ENCODE results near the gene PJVK. TPM values are rescaled to one million over a fixed set of nuclear protein-coding genes. Genes with fewer than 3 reads are reported as not detected.

The PJVK gene
- total RNA-seq, 2 donors from 2014 or later, result 2.3 to 2.4 TPM

GRCh38 chr2:178482437-178482836 is 31.3 kb downstream of the PJVK start:
- Mint-ChIP-seq H3K4me1 (peaks cover 28% of the 10 kb centered on the region), H3K27me3 (no peaks in the 10 kb centered on the region), H3K9me3 (no peaks in the 10 kb centered on the region), H3K27ac (peak overlapping the region; percentile 61), H3K36me3 (ENCODE audit: low read depth) (peaks cover 30% of the 10 kb centered on the region), H3K4me3 (peak overlapping the region; percentile 99)
- peak; percentile 5 for ATAC-seq (replicated peaks)

- Mint-ChIP-seq H3K27ac (no peak overlapping the region), H3K4me1 (peaks cover 40% of the 10 kb centered on the region), H3K27me3 (no peaks in the 10 kb centered on the region), H3K36me3 (ENCODE audit: low read depth) (peaks cover 50% of the 10 kb centered on the region), H3K9me3 (no peaks in the 10 kb centered on the region), H3K4me3 (no peak overlapping the region)
- ATAC-seq (replicated peaks), result no peak
Measured at GRCh38 chr2:178484245-178485041, 33.3 kb downstream of the PJVK start.

- H3K27ac Mint-ChIP-seq, result no peak overlapping the region
- H3K27me3 Mint-ChIP-seq, result no peaks in the 10 kb centered on the region
- ATAC-seq (replicated peaks), result no peak
- no peaks in the 10 kb centered on the region for H3K9me3 Mint-ChIP-seq
- H3K4me1 Mint-ChIP-seq, result peaks cover 45% of the 10 kb centered on the region
- no peak overlapping the region for H3K4me3 Mint-ChIP-seq
- H3K36me3 Mint-ChIP-seq (ENCODE audit: low read depth), result peaks cover 59% of the 10 kb centered on the region
Measured at GRCh38 chr2:178485356-178485755, 34.2 kb downstream of the PJVK start.

GRCh38 chr2:178491612-178492011 is 40.4 kb downstream of the PJVK start:
- Mint-ChIP-seq H3K9me3 (no peaks in the 10 kb centered on the region), H3K36me3 (ENCODE audit: low read depth) (peaks cover 98% of the 10 kb centered on the region), H3K27me3 (no peaks in the 10 kb centered on the region), H3K4me1 (peaks cover 23% of the 10 kb centered on the region), H3K27ac (no peak overlapping the region), H3K4me3 (no peak overlapping the region)
- ATAC-seq (replicated peaks), result no peak

- peaks cover 96% of the 10 kb centered on the region for H3K36me3 Mint-ChIP-seq (ENCODE audit: low read depth)
- ATAC-seq (replicated peaks), result no peak
- H3K4me1 Mint-ChIP-seq, result no peaks in the 10 kb centered on the region
- H3K27ac Mint-ChIP-seq, result no peak overlapping the region
- H3K4me3 Mint-ChIP-seq, result no peak overlapping the region
- no peaks in the 10 kb centered on the region for H3K9me3 Mint-ChIP-seq
- H3K27me3 Mint-ChIP-seq, result no peaks in the 10 kb centered on the region
Measured at GRCh38 chr2:178496049-178496448, 44.9 kb downstream of the PJVK start.

GRCh38 chr2:178498137-178498536 is 47.0 kb downstream of the PJVK start:
- no peak for ATAC-seq (replicated peaks)
- Mint-ChIP-seq H3K27me3 (no peaks in the 10 kb centered on the region), H3K4me3 (no peak overlapping the region), H3K4me1 (no peaks in the 10 kb centered on the region), H3K27ac (no peak overlapping the region), H3K36me3 (ENCODE audit: low read depth) (peaks cover 98% of the 10 kb centered on the region), H3K9me3 (no peaks in the 10 kb centered on the region)

GRCh38 chr2:178499640-178500039 is 48.5 kb downstream of the PJVK start:
- Mint-ChIP-seq H3K27me3 (no peaks in the 10 kb centered on the region), H3K9me3 (no peaks in the 10 kb centered on the region), H3K4me1 (no peaks in the 10 kb centered on the region), H3K27ac (peak overlapping the region; percentile 0), H3K4me3 (no peak overlapping the region), H3K36me3 (ENCODE audit: low read depth) (peaks cover 98% of the 10 kb centered on the region)
- peak; percentile 71 for ATAC-seq (replicated peaks)

GRCh38 chr2:178502751-178503150 is 51.6 kb downstream of the PJVK start:
- Mint-ChIP-seq H3K4me3 (no peak overlapping the region), H3K36me3 (ENCODE audit: low read depth) (peaks cover 95% of the 10 kb centered on the region), H3K27ac (no peak overlapping the region), H3K9me3 (no peaks in the 10 kb centered on the region), H3K27me3 (no peaks in the 10 kb centered on the region), H3K4me1 (peaks cover 9% of the 10 kb centered on the region)
- no peak for ATAC-seq (replicated peaks)

- H3K4me3 Mint-ChIP-seq, result no peak overlapping the region
- H3K36me3 Mint-ChIP-seq (ENCODE audit: low read depth), result peaks cover 86% of the 10 kb centered on the region
- no peak for ATAC-seq (replicated peaks)
- H3K4me1 Mint-ChIP-seq, result peaks cover 15% of the 10 kb centered on the region
- H3K9me3 Mint-ChIP-seq, result no peaks in the 10 kb centered on the region
- no peak overlapping the region for H3K27ac Mint-ChIP-seq
- no peaks in the 10 kb centered on the region for H3K27me3 Mint-ChIP-seq
Measured at GRCh38 chr2:178506101-178506500, 54.9 kb downstream of the PJVK start.

- H3K27me3 Mint-ChIP-seq, result no peaks in the 10 kb centered on the region
- peaks cover 86% of the 10 kb centered on the region for H3K36me3 Mint-ChIP-seq (ENCODE audit: low read depth)
- H3K4me1 Mint-ChIP-seq, result peaks cover 16% of the 10 kb centered on the region
- no peak overlapping the region for H3K4me3 Mint-ChIP-seq
- no peaks in the 10 kb centered on the region for H3K9me3 Mint-ChIP-seq
- no peak for ATAC-seq (replicated peaks)
- H3K27ac Mint-ChIP-seq, result no peak overlapping the region
Measured at GRCh38 chr2:178506524-178506923, 55.3 kb downstream of the PJVK start.

GRCh38 chr2:178506949-178507348 is 55.8 kb downstream of the PJVK start:
- Mint-ChIP-seq H3K36me3 (ENCODE audit: low read depth) (peaks cover 85% of the 10 kb centered on the region), H3K27ac (peak overlapping the region; percentile 14), H3K4me1 (peaks cover 19% of the 10 kb centered on the region), H3K27me3 (no peaks in the 10 kb centered on the region), H3K9me3 (no peaks in the 10 kb centered on the region), H3K4me3 (peak overlapping the region; percentile 12)
- no peak for ATAC-seq (replicated peaks)

- peaks cover 31% of the 10 kb centered on the region for H3K4me1 Mint-ChIP-seq
- H3K4me3 Mint-ChIP-seq, result peak overlapping the region; percentile 12
- no peaks in the 10 kb centered on the region for H3K9me3 Mint-ChIP-seq
- ATAC-seq (replicated peaks), result no peak
- H3K27ac Mint-ChIP-seq, result no peak overlapping the region
- H3K36me3 Mint-ChIP-seq (ENCODE audit: low read depth), result peaks cover 74% of the 10 kb centered on the region
- no peaks in the 10 kb centered on the region for H3K27me3 Mint-ChIP-seq
Measured at GRCh38 chr2:178508646-178509045, 57.5 kb downstream of the PJVK start.

- Mint-ChIP-seq H3K4me3 (no peak overlapping the region), H3K27ac (no peak overlapping the region), H3K4me1 (peaks cover 44% of the 10 kb centered on the region), H3K36me3 (ENCODE audit: low read depth) (peaks cover 69% of the 10 kb centered on the region), H3K9me3 (no peaks in the 10 kb centered on the region), H3K27me3 (no peaks in the 10 kb centered on the region)
- no peak for ATAC-seq (replicated peaks)
Measured at GRCh38 chr2:178510384-178510783, 59.2 kb downstream of the PJVK start.

Data from activated T-helper 17 cell treated with anti-CD3 and anti-CD28 coated beads, Interleukin-2, amount 50 U/mL, for 72 hours (primary cell).